Measurements from ENCODE around the gene UGT2B15.
"Not testable (repeated sequence)": the region's sequence is repeated elsewhere in the genome, so short reads cannot be mapped to it uniquely, and the experiment has no call there.

Gene UGT2B15

GRCh38 chr4:68714400-68714799, 43.9 kb upstream of the UGT2B15 start:
- Histone ChIP-seq H4K91ac (ENCODE audit: low read length) (no peak overlapping the region), H2BK12ac (ENCODE audit: low read length in 2 of 2) (no peak overlapping the region), H2BK5ac (ENCODE audit: low read depth, low read length, poor library complexity, severe bottlenecking) (no peak overlapping the region), H2BK120ac (ENCODE audit: low read depth, low read length) (no peak overlapping the region), H2AFZ (ENCODE audit: low read depth, low read length) (no peak overlapping the region), H3K18ac (ENCODE audit: low read depth in 1 of 2, low read length in 2 of 2) (no peak overlapping the region), H3K27ac (ENCODE audit: low read length, poor library complexity, severe bottlenecking) (no peak overlapping the region), H3K4me3 (ENCODE audit: insufficient read depth in 1 of 2, low read depth in 1 of 2, low read length in 2 of 2) (no peak overlapping the region), H3K14ac (ENCODE audit: low read length in 2 of 2) (no peak overlapping the region), H3K27me3 (ENCODE audit: control insufficient read depth in 1 of 2, insufficient read depth in 1 of 2, low read length in 2 of 2) (no peaks in the 10 kb centered on the region), H3K23ac (ENCODE audit: low read length in 2 of 2) (no peak overlapping the region), H3K36me3 (ENCODE audit: control insufficient read depth in 1 of 2, insufficient read depth in 2 of 2, low read depth in 1 of 2, low read length in 2 of 2) (no peaks in the 10 kb centered on the region), H2AK5ac (ENCODE audit: low read length, severe bottlenecking) (no peak overlapping the region), H3K79me1 (replicated peaks; ENCODE audit: low read length, poor library complexity, severe bottlenecking) (no peaks in the 10 kb centered on the region), H3K4ac (ENCODE audit: low read depth in 1 of 2, low read length in 2 of 2) (no peak overlapping the region), H3K9me3 (ENCODE audit: control insufficient read depth, low read length) (no peaks in the 10 kb centered on the region), H3K9ac (ENCODE audit: low read length) (no peak overlapping the region), H3K4me2 (ENCODE audit: low read length, poor library complexity, severe bottlenecking) (no peak overlapping the region), H4K8ac (ENCODE audit: low read length) (no peak overlapping the region), H3K4me1 (ENCODE audit: control insufficient read depth, insufficient read depth, low read depth, low read length) (no peaks in the 10 kb centered on the region), H2BK15ac (ENCODE audit: low read depth, poor library complexity, severe bottlenecking) (no peak overlapping the region)
- DNase-seq = no peak
- WGBS = 93% methylated on average over 2 of the region's 2 CpGs

GRCh38 chr4:68712207-68712606, 41.8 kb upstream of the UGT2B15 start:
- Histone ChIP-seq H3K27ac (ENCODE audit: low read length, poor library complexity, severe bottlenecking) (no peak overlapping the region), H4K8ac (ENCODE audit: low read length) (no peak overlapping the region), H2AK5ac (ENCODE audit: low read length, severe bottlenecking) (no peak overlapping the region), H3K9ac (ENCODE audit: low read length) (no peak overlapping the region), H3K36me3 (ENCODE audit: control insufficient read depth in 1 of 2, insufficient read depth in 2 of 2, low read depth in 1 of 2, low read length in 2 of 2) (no peaks in the 10 kb centered on the region), H3K79me1 (replicated peaks; ENCODE audit: low read length, poor library complexity, severe bottlenecking) (no peaks in the 10 kb centered on the region), H3K18ac (ENCODE audit: low read depth in 1 of 2, low read length in 2 of 2) (no peak overlapping the region), H3K4me1 (ENCODE audit: control insufficient read depth, insufficient read depth, low read depth, low read length) (no peaks in the 10 kb centered on the region), H2BK5ac (ENCODE audit: low read depth, low read length, poor library complexity, severe bottlenecking) (no peak overlapping the region), H2BK120ac (ENCODE audit: low read depth, low read length) (no peak overlapping the region), H2BK12ac (ENCODE audit: low read length in 2 of 2) (no peak overlapping the region), H2BK15ac (ENCODE audit: low read depth, poor library complexity, severe bottlenecking) (no peak overlapping the region), H3K4ac (ENCODE audit: low read depth in 1 of 2, low read length in 2 of 2) (no peak overlapping the region), H3K23ac (ENCODE audit: low read length in 2 of 2) (no peak overlapping the region), H4K91ac (ENCODE audit: low read length) (no peak overlapping the region), H3K4me3 (ENCODE audit: insufficient read depth in 1 of 2, low read depth in 1 of 2, low read length in 2 of 2) (no peak overlapping the region), H3K14ac (ENCODE audit: low read length in 2 of 2) (no peak overlapping the region), H3K27me3 (ENCODE audit: control insufficient read depth in 1 of 2, insufficient read depth in 1 of 2, low read length in 2 of 2) (no peaks in the 10 kb centered on the region), H3K9me3 (ENCODE audit: control insufficient read depth, low read length) (no peaks in the 10 kb centered on the region), H3K4me2 (ENCODE audit: low read length, poor library complexity, severe bottlenecking) (no peak overlapping the region), H2AFZ (ENCODE audit: low read depth, low read length) (no peak overlapping the region)
- DNase-seq = no peak
- 82% methylated on average over 2 of the region's 3 CpGs for WGBS

- H3K4me3 ChIP-seq (ENCODE audit: insufficient read depth in 1 of 2, low read depth in 1 of 2, low read length in 2 of 2) = no peak overlapping the region
- no peak overlapping the region for H2BK12ac ChIP-seq (ENCODE audit: low read length in 2 of 2)
These were observed 38.1 kb upstream of the UGT2B15 start for GRCh38 chr4:68708566-68708965.

GRCh38 chr4:68703168-68703567, 32.7 kb upstream of the UGT2B15 start:
- H2BK5ac ChIP-seq (ENCODE audit: low read depth, low read length, poor library complexity, severe bottlenecking); H3K27me3 ChIP-seq (ENCODE audit: control insufficient read depth in 1 of 2, insufficient read depth in 1 of 2, low read length in 2 of 2); H3K27ac ChIP-seq (ENCODE audit: low read length, poor library complexity, severe bottlenecking); H3K79me1 ChIP-seq (replicated peaks; ENCODE audit: low read length, poor library complexity, severe bottlenecking); H3K4me1 ChIP-seq (ENCODE audit: control insufficient read depth, insufficient read depth, low read depth, low read length); H3K23ac ChIP-seq (ENCODE audit: low read length in 2 of 2); H3K36me3 ChIP-seq (ENCODE audit: control insufficient read depth in 1 of 2, insufficient read depth in 2 of 2, low read depth in 1 of 2, low read length in 2 of 2); H3K9me3 ChIP-seq (ENCODE audit: control insufficient read depth, low read length); H3K14ac ChIP-seq (ENCODE audit: low read length in 2 of 2); H2AFZ ChIP-seq (ENCODE audit: low read depth, low read length); H3K4ac ChIP-seq (ENCODE audit: low read depth in 1 of 2, low read length in 2 of 2); H2BK12ac ChIP-seq (ENCODE audit: low read length in 2 of 2); H4K91ac ChIP-seq (ENCODE audit: low read length); H2BK15ac ChIP-seq (ENCODE audit: low read depth, poor library complexity, severe bottlenecking); H3K18ac ChIP-seq (ENCODE audit: low read depth in 1 of 2, low read length in 2 of 2); DNase-seq; H2BK120ac ChIP-seq (ENCODE audit: low read depth, low read length); H2AK5ac ChIP-seq (ENCODE audit: low read length, severe bottlenecking); H3K9ac ChIP-seq (ENCODE audit: low read length); H3K4me2 ChIP-seq (ENCODE audit: low read length, poor library complexity, severe bottlenecking); H4K8ac ChIP-seq (ENCODE audit: low read length); H3K4me3 ChIP-seq (ENCODE audit: insufficient read depth in 1 of 2, low read depth in 1 of 2, low read length in 2 of 2): not testable (repeated sequence)
- 65% methylated on average over 2 of the region's 2 CpGs for WGBS

More at GRCh38 chr4:68708566-68708965, 38.1 kb upstream of the UGT2B15 start:
- H3K27ac ChIP-seq (ENCODE audit: low read length, poor library complexity, severe bottlenecking) = no peak overlapping the region
- H2BK5ac ChIP-seq (ENCODE audit: low read depth, low read length, poor library complexity, severe bottlenecking) = no peak overlapping the region
- no peaks in the 10 kb centered on the region for H3K36me3 ChIP-seq (ENCODE audit: control insufficient read depth in 1 of 2, insufficient read depth in 2 of 2, low read depth in 1 of 2, low read length in 2 of 2)
- H3K4ac ChIP-seq (ENCODE audit: low read depth in 1 of 2, low read length in 2 of 2) = no peak overlapping the region
- no peak overlapping the region for H3K9ac ChIP-seq (ENCODE audit: low read length)
- H3K4me1 ChIP-seq (ENCODE audit: control insufficient read depth, insufficient read depth, low read depth, low read length) = no peaks in the 10 kb centered on the region
- no peak for DNase-seq
- H3K18ac ChIP-seq (ENCODE audit: low read depth in 1 of 2, low read length in 2 of 2) = no peak overlapping the region
- no peak overlapping the region for H3K14ac ChIP-seq (ENCODE audit: low read length in 2 of 2)
- no peak overlapping the region for H2AK5ac ChIP-seq (ENCODE audit: low read length, severe bottlenecking)
- no peak overlapping the region for H3K23ac ChIP-seq (ENCODE audit: low read length in 2 of 2)
- no peak overlapping the region for H2AFZ ChIP-seq (ENCODE audit: low read depth, low read length)
- no peak overlapping the region for H4K8ac ChIP-seq (ENCODE audit: low read length)
- no peak overlapping the region for H2BK120ac ChIP-seq (ENCODE audit: low read depth, low read length)
- H3K9me3 ChIP-seq (ENCODE audit: control insufficient read depth, low read length) = no peaks in the 10 kb centered on the region
- H3K27me3 ChIP-seq (ENCODE audit: control insufficient read depth in 1 of 2, insufficient read depth in 1 of 2, low read length in 2 of 2) = no peaks in the 10 kb centered on the region
- H3K79me1 ChIP-seq (replicated peaks; ENCODE audit: low read length, poor library complexity, severe bottlenecking) = no peaks in the 10 kb centered on the region
- no peak overlapping the region for H4K91ac ChIP-seq (ENCODE audit: low read length)
- no peak overlapping the region for H3K4me2 ChIP-seq (ENCODE audit: low read length, poor library complexity, severe bottlenecking)
- H2BK15ac ChIP-seq (ENCODE audit: low read depth, poor library complexity, severe bottlenecking) = no peak overlapping the region
